Transverse colon (tissue), 3 donors: Measurements from ENCODE around the gene SCGB1C1.

Source experiments
- POLR2A ChIP-seq: fragments of 450-650 bp; IDR thresholded peaks from one replicate; pipeline ENCODE4 v1.6.1; 2016; ENCODE audit warnings: antibody characterized with exemption, mild to moderate bottlenecking, moderate library complexity
- TF ChIP-seq, protein P1 (sequence below), 5 experiments: fragments of 200-600 bp in 3 of 5; fragments of 450-650 bp in 2 of 5; sonication (generic) in 3 of 5; IDR thresholded peaks; 1 replicate in 2 of 5; 2 replicates in 3 of 5; pipeline ENCODE4 v1.5.1; 2016 to 2017; ENCODE audit warnings: antibody characterized with exemption in 5 of 5, inconsistent platforms in 3 of 5, mild to moderate bottlenecking in 2 of 5, moderate library complexity in 1 of 5

DNA sequence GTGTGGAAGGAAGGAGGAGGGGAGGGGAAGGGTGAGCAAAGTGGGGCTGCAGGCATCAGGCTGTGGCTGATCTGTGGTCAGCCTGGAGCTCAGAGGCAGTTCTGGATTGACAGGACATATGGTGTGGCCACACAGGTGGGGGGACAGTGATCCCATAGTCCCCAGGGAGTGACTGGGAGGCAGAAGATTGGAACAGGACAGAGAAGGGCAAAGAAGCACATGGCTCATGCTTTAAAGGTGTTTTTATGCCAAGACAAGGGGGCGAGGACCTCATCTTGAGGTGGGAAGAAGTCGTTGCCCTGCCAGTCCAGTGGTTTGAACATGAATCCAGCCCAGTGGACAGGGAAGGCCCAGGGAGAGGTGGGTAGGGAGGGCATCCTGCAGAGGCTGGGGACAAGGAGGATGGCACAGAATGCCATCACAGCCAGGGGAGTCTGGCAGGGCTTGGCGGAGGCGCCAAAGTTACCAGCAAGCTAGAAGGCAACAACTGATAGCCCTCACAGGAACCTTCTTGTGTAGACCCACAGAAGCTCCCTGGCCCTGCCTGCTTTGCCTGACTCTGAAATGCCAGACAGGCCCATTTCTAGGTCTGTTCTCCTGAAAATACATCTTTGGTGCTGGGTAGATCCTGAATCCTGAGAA is 11.2 kb downstream of the SCGB1C1 start:
- TF ChIP-seq, protein P1, sequence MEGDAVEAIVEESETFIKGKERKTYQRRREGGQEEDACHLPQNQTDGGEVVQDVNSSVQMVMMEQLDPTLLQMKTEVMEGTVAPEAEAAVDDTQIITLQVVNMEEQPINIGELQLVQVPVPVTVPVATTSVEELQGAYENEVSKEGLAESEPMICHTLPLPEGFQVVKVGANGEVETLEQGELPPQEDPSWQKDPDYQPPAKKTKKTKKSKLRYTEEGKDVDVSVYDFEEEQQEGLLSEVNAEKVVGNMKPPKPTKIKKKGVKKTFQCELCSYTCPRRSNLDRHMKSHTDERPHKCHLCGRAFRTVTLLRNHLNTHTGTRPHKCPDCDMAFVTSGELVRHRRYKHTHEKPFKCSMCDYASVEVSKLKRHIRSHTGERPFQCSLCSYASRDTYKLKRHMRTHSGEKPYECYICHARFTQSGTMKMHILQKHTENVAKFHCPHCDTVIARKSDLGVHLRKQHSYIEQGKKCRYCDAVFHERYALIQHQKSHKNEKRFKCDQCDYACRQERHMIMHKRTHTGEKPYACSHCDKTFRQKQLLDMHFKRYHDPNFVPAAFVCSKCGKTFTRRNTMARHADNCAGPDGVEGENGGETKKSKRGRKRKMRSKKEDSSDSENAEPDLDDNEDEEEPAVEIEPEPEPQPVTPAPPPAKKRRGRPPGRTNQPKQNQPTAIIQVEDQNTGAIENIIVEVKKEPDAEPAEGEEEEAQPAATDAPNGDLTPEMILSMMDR (IDR thresholded peaks at IDR 0.05), result no peak
- no peak for TF ChIP-seq POLR2A
